ENCODE results near the gene ATP5F1B. TPM values are rescaled to one million over a fixed set of nuclear protein-coding genes. Genes with fewer than 3 reads are reported as not detected.
A peak's percentile ranks its signal among the peaks of the same experiment; 100 is the strongest.

Gene ATP5F1B
- polyA plus RNA-seq, 1 donor from 2014 or later = 559 TPM

DNA sequence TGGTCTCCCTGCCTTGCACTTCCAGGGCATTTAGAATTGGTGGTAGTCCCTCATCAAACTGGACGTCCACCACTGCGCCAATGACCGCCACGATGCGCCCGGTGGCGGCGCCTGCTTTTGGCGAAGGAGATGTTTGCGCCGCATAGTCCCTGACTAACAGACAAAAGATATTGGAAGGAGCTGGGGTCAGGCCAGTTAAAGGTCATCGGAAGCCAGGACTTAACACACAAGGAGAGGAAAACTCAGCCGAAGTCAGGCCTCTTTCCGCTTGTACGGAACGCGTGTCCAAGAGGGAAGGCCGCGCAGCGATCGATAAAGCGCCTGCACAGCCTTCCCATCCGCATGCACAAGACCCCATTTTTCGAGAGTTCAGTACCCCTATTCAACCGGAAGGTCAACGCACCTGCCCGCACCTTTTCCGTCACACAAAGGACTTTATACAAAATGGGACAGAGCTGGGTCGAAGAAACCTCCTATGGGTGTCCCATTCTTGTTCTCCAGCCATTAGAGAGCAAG is 525 bp downstream of the ATP5F1B start:
- H3K27ac ChIP-seq (ENCODE audit: low read length) = peak overlapping the region; percentile 98

DNA sequence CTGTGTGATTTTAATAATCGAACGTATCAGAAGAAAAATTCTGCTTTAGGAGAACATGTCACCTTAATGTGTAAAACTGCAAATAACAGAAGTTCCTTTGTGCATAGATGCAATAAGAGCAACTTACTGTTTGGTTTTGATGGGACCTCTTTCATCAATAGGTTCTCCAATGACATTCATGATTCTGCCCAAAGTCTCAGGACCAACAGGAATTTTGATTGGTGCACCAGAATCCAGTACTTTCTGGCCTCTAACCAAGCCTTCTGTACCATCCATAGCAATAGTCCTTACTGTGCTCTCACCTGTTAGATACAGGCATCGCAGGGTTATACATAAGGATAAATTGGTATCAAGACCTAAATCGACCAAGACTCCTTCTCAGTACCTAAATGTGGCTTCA is 1.1 kb downstream of the ATP5F1B start:
- Histone ChIP-seq H3K36me3 (ENCODE audit: insufficient read depth, low read length) (peaks cover 13% of the 10 kb centered on the region), H3K27ac (ENCODE audit: low read length) (peak overlapping the region; percentile 98), H3K9me2 (ENCODE audit: insufficient read depth, low read length) (no peaks in the 10 kb centered on the region), H3K9ac (ENCODE audit: low read length) (peak overlapping the region; percentile 99), H3F3A (ENCODE audit: insufficient read depth, low read length, poor library complexity, severe bottlenecking) (no peaks in the 10 kb centered on the region), H3K4me3 (ENCODE audit: low read length) (peak overlapping the region; percentile 90), H2AFZ (ENCODE audit: low read depth, low read length) (no peak overlapping the region), H3K9me3 (ENCODE audit: low read length) (no peaks in the 10 kb centered on the region), H3K79me2 (replicated peaks; ENCODE audit: insufficient read depth, low read length) (peaks cover 36% of the 10 kb centered on the region), H4K20me1 (ENCODE audit: insufficient read depth) (no peaks in the 10 kb centered on the region), H3K4me2 (ENCODE audit: low read length) (peak overlapping the region; percentile 99), H3K27me3 (ENCODE audit: insufficient read depth, low read depth, low read length) (no peaks in the 10 kb centered on the region)
- no peak for TF ChIP-seq TAF1 (IDR thresholded peaks at IDR 0.05; ENCODE audit: low read depth)
- TF ChIP-seq POLR2AphosphoS5 (IDR thresholded peaks at IDR 0.05) = no peak
- TF ChIP-seq, protein P1, sequence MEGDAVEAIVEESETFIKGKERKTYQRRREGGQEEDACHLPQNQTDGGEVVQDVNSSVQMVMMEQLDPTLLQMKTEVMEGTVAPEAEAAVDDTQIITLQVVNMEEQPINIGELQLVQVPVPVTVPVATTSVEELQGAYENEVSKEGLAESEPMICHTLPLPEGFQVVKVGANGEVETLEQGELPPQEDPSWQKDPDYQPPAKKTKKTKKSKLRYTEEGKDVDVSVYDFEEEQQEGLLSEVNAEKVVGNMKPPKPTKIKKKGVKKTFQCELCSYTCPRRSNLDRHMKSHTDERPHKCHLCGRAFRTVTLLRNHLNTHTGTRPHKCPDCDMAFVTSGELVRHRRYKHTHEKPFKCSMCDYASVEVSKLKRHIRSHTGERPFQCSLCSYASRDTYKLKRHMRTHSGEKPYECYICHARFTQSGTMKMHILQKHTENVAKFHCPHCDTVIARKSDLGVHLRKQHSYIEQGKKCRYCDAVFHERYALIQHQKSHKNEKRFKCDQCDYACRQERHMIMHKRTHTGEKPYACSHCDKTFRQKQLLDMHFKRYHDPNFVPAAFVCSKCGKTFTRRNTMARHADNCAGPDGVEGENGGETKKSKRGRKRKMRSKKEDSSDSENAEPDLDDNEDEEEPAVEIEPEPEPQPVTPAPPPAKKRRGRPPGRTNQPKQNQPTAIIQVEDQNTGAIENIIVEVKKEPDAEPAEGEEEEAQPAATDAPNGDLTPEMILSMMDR (IDR thresholded peaks at IDR 0.05; ENCODE audit: poor library complexity, severe bottlenecking) = no peak

More for the DNA sequence above, 525 bp downstream of the ATP5F1B start:
- Histone ChIP-seq H2AFZ (ENCODE audit: low read depth, low read length) (peak overlapping the region; percentile 90), H3K9me2 (ENCODE audit: insufficient read depth, low read length) (no peaks in the 10 kb centered on the region), H3F3A (ENCODE audit: insufficient read depth, low read length, poor library complexity, severe bottlenecking) (no peaks in the 10 kb centered on the region), H3K79me2 (replicated peaks; ENCODE audit: insufficient read depth, low read length) (peaks cover 36% of the 10 kb centered on the region), H3K9me3 (ENCODE audit: low read length) (no peaks in the 10 kb centered on the region), H4K20me1 (ENCODE audit: insufficient read depth) (no peaks in the 10 kb centered on the region), H3K27me3 (ENCODE audit: insufficient read depth, low read depth, low read length) (no peaks in the 10 kb centered on the region), H3K9ac (ENCODE audit: low read length) (peak overlapping the region; percentile 99), H3K4me2 (ENCODE audit: low read length) (peak overlapping the region; percentile 99), H3K4me3 (ENCODE audit: low read length) (peak overlapping the region; percentile 90), H3K36me3 (ENCODE audit: insufficient read depth, low read length) (peaks cover 13% of the 10 kb centered on the region)
- TF ChIP-seq EZH2 (IDR thresholded peaks at IDR 0.05; ENCODE audit: borderline replicate concordance, insufficient read depth, low read length, poor library complexity, severe bottlenecking) (no peak), RAD21 (conservative IDR thresholded peaks at IDR 0.05) (no peak), EP300 (conservative IDR thresholded peaks at IDR 0.05; ENCODE audit: poor library complexity, severe bottlenecking) (no peak), TAF1 (IDR thresholded peaks at IDR 0.05; ENCODE audit: low read depth) (no peak)
- TF ChIP-seq, protein P1 (IDR thresholded peaks at IDR 0.05; ENCODE audit: poor library complexity, severe bottlenecking) = no peak

DNA sequence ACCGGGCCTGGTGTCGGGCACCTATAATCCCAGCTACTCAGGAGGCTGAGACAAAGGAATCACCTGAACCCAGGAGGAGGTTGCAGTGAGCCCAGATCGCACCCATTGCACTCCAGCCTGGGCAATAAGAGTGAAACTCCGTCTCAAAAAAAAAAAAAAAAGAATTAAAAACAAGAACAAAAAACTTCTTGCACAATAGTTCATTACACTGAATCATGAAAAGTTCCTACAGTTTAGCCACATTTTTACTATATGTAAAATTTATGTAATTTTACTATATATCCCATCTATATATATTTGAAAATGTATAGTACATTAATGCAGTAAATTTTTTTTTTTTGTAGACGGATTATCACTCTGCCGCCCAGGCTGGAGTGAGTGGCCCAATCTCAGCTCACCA is 4.6 kb downstream of the ATP5F1B start:
- H3K9me3 ChIP-seq (ENCODE audit: low read length) = no peaks in the 10 kb centered on the region
- H3K9ac ChIP-seq (ENCODE audit: low read length) = no peak overlapping the region
- no peak overlapping the region for H3K4me3 ChIP-seq (ENCODE audit: low read length)
- H3K79me2 ChIP-seq (replicated peaks; ENCODE audit: insufficient read depth, low read length) = peaks cover 36% of the 10 kb centered on the region
- no peaks in the 10 kb centered on the region for H4K20me1 ChIP-seq (ENCODE audit: insufficient read depth)
- H2AFZ ChIP-seq (ENCODE audit: low read depth, low read length) = no peak overlapping the region
- H3K36me3 ChIP-seq (ENCODE audit: insufficient read depth, low read length) = peaks cover 13% of the 10 kb centered on the region
- TF ChIP-seq, protein P1 (IDR thresholded peaks at IDR 0.05; ENCODE audit: poor library complexity, severe bottlenecking) = no peak
- TF ChIP-seq, protein P2, sequence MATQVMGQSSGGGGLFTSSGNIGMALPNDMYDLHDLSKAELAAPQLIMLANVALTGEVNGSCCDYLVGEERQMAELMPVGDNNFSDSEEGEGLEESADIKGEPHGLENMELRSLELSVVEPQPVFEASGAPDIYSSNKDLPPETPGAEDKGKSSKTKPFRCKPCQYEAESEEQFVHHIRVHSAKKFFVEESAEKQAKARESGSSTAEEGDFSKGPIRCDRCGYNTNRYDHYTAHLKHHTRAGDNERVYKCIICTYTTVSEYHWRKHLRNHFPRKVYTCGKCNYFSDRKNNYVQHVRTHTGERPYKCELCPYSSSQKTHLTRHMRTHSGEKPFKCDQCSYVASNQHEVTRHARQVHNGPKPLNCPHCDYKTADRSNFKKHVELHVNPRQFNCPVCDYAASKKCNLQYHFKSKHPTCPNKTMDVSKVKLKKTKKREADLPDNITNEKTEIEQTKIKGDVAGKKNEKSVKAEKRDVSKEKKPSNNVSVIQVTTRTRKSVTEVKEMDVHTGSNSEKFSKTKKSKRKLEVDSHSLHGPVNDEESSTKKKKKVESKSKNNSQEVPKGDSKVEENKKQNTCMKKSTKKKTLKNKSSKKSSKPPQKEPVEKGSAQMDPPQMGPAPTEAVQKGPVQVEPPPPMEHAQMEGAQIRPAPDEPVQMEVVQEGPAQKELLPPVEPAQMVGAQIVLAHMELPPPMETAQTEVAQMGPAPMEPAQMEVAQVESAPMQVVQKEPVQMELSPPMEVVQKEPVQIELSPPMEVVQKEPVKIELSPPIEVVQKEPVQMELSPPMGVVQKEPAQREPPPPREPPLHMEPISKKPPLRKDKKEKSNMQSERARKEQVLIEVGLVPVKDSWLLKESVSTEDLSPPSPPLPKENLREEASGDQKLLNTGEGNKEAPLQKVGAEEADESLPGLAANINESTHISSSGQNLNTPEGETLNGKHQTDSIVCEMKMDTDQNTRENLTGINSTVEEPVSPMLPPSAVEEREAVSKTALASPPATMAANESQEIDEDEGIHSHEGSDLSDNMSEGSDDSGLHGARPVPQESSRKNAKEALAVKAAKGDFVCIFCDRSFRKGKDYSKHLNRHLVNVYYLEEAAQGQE (IDR thresholded peaks at IDR 0.05; ENCODE audit: borderline replicate concordance) = no peak
- TF ChIP-seq TAF1 (IDR thresholded peaks at IDR 0.05; ENCODE audit: low read depth) = no peak
- TF ChIP-seq MXI1 (conservative IDR thresholded peaks at IDR 0.05; ENCODE audit: poor library complexity, severe bottlenecking) = no peak
- TF ChIP-seq SMC3 (conservative IDR thresholded peaks at IDR 0.05; ENCODE audit: poor library complexity) = no peak
- no peak overlapping the region for H3K4me2 ChIP-seq (ENCODE audit: low read length)
- H3K27me3 ChIP-seq (ENCODE audit: insufficient read depth, low read depth, low read length) = no peaks in the 10 kb centered on the region
- peaks cover 9% of the 10 kb centered on the region for H3F3A ChIP-seq (ENCODE audit: insufficient read depth, low read length, poor library complexity, severe bottlenecking)
- H3K27ac ChIP-seq (ENCODE audit: low read length) = no peak overlapping the region
- H3K9me2 ChIP-seq (ENCODE audit: insufficient read depth, low read length) = no peaks in the 10 kb centered on the region
